NCI-H82 (cell line): ENCODE results near the gene PRAMEF12.
"Not testable (repeated sequence)": the region's sequence is repeated elsewhere in the genome, so short reads cannot be mapped to it uniquely, and the experiment has no call there.

Experiments used
- DNase-seq: peaks from one replicate; lab custom pipeline; 2025; lab: John Stamatoyannopoulos, UW

PRAMEF12 gene

DNA sequence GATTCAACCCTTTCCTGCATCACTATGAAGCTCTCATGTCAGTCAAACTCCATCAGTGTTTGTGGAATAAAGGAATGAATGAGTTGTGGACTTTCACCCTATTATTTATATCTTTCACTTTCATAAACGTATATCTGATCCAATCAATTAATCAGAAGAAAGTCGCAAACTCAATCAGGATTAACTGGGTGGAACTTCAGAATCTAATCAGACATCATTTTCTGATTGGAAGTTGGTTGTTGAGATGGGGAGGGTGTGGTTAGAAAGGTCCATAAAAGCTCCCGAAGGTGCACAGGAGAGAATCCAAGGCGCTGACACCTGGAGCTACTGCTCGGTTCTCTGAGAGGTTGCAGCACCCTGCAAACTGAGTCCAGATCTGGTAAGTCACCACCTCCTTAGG is at the start of gene PRAMEF12:
TSS of gene PRAMEF12 (plus strand) at position 301 of the 400 bp plus-strand sequence. CDS start 1,130 bp downstream, outside the sequence.
- no peak for DNase-seq

DNA sequence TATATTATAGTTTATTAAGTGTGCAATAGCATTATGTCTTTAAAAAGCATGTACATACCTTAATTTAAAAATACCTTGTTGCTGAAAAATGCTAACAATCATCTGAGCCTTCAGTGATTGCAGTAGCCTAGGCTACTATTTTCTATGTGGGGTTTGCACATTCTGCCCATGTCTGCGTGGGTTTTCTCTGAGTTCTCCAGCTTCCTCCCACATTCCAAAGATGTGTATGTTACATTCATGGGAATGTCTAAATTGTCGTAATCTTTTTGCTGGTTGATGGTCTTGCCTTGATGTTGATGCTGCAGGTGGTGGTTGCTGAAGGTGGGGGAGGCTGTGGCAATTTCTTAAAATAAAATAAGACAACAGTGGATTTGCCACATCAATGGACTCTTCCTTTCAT is 45.1 kb upstream of the PRAMEF12 start:
- no peak for DNase-seq

DNA sequence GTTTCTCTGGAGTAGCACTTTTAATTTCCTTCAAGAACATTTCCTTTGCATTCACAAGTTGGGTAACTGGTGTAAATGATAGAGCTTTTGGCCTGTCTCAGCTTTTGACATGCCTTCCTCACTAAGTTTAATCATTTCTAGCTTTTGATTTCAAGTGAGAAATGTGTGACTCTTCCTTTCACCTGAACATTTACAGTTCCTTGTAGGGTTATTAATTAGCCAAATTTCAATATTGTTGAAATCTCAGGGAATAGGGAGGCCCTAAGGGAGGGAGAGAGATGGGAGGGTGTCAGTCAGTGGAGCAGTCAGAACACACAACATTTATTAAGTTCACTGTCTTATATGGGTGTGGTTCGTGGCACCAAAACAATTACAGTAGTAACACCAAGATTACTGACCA is 43.4 kb upstream of the PRAMEF12 start:
- DNase-seq, result no peak

DNA sequence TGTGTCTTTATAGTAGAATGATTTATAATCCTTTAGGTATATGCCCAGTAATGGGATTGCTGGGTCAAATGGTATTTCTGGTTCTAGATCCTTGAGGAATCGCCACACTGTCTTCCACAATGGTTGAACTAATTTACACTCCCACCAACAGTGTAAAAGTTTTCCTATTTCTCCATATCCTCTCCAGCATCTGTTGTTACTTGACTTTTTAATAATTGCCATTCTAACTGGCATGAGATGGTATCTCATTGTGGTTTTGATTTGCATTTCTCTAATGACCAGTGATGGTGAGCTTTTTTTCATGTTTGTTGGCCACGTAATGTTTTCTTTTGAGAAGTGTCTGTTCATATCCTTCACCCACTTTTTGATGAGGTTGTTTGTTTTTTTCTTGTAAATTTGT is 42.5 kb upstream of the PRAMEF12 start:
- not testable (repeated sequence) for DNase-seq

DNA sequence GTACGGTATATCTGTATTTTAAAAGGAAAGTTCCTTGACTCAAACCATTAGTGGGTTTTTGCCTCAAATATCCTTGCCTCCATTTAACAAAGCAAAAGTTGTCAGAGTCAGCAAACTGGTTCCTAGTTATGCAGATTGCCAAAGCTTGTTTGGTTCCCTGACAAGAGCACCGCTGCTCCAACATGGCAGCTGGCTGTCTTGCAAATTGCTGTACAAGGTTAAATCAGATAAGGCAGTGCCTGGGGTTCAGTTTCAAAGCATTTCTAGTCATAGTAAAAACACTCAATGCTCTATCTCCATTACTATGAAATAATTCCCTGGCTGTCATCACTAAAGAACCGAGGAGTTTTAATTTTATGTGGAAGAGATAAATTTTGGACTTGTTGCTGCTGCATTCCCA is 38.9 kb upstream of the PRAMEF12 start:
- no peak for DNase-seq

DNA sequence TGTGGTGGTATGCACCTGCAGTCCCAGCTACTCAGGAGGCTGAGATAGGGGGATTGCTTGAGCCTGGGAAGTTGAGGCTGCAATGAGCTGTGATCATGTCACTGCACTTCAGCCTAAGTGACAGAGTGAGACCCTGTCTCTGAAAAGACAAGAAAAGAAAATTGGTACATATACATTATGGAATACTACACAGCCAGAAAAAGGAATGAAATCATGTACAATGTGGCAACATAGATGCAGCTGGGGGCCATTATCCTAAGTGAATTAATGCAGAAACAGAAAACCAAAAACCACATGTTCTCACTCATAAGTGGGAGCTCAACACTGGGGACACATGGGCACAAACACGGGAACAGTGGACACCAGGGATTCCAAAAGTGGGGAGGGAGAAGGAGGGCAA is 34.6 kb upstream of the PRAMEF12 start:
- no peak for DNase-seq

DNA sequence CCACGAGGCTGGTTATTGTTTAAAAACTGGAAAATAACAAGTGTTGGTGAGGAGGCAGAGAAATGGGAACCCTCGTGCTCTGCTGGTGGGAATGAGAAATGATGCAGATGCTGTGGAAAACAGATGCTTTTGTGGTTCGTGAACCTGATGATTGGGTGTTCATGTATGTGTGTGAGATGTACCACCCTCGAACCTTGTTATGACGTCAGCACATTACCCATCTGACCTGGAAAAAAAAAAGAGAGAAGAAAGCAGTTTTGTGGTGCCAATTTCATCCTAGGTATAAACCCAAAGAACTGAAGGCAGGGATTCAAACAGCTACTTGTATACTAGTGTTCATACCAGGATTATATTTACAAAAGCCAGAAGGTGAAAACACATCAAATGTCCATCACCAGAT is 33.9 kb upstream of the PRAMEF12 start:
- no peak for DNase-seq

DNA sequence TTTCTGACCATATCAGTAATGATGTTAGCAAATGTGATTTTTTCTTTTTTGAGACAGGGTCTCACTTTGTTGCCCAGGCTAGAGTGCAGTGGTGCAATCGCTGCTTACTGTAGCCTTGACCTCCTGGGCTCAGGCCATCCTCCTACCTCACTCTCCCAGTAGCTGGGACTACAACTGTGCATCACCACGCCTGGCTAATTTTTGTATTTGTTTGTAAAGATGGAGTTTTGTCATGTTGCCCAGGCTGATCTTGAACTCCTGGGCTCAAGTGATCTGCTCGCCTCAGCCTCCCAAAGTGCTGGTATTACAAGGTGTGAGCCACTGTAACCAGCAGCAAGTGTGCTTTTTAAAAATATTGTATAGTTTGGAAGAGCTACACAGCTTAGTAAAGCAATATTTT is 31.6 kb upstream of the PRAMEF12 start:
- DNase-seq, result no peak

DNA sequence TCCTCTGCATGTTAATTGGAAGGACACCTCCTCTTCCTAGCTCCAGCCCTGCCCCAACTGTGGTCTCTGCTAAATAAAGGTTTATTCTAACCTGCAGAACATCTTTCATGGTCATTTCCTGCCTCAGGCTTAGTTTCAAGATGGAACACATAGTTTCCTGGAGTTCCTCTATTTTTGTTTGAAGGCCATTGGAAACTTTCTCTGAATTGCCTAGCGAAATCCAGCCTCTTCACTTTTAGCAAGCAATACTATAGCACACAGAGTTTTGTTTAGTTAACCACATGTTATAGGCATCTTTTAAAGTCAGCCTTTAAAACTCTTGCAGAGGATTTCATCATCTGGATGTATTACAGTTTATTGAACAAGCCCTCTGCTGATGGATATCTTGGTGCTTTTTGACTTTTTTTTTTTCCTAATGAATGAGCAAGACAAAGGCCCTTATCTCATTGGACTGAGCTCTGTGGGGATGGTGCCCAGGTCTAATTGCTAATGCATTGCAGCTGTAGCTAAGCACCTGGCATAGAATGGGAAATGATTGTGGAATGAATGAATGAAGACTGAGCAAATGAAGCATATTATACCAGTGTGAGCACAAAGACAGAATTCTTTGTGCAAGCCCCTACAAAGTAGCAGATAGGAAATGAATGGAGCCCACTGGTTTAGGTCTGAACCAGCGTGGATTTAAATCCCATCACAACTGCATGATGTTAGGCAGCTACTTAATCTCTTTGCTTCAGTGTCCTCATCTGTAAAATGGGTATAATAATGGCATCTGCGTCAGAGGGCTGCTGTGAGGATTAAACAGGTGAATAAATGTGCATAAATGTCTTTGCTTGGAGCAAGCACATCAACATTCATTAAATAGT is 28.2 kb upstream of the PRAMEF12 start:
- DNase-seq, result no peak

DNA sequence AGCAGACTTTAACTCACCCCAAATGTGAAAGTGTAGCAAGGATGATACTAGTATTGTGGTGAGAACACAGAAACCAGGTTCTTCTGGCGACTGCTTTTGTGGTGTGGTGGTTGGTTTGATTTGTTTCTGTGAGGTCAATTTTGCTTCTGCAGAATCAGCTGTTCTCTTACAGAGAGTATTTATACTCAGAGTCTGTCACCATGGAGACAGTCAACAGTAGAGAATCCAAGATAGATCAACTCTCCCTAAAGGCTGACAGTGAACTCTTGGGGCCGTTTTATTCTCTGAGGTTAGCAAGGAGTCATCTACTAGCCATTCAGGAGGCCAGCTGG is 27.6 kb upstream of the PRAMEF12 start, which contains the start of gene CFAP107:
TSS of gene CFAP107 (plus strand) at position 209 of the 332 bp plus-strand sequence. CDS start 231 bp downstream, outside the sequence.
- no peak for DNase-seq

DNA sequence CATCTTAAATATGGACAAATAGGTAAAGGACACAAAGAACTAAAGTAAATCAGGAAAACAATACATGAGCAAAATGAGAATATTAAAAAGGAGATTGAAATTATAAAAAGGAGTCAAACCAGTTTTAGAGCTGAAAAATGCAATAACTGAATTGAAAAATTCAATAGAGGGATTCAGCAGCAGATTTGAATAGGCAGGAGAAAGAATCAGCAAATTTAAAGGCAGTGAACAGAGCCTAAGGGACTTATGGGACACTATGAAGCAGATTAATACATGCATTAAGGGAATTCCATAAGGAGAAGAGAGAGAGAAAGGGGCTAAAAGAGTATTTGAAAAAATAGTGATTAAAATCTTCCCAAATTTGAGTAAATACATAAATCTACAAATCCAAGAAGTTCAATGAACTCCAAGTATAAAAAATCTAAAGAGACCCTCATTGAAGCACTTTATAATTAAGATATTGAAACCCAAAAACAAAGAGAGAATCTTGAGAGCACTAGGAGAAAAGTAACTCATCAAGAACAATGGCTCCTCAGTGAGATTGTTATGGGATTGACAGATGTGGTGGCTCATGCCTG is 24.7 kb upstream of the PRAMEF12 start:
- no peak for DNase-seq

DNA sequence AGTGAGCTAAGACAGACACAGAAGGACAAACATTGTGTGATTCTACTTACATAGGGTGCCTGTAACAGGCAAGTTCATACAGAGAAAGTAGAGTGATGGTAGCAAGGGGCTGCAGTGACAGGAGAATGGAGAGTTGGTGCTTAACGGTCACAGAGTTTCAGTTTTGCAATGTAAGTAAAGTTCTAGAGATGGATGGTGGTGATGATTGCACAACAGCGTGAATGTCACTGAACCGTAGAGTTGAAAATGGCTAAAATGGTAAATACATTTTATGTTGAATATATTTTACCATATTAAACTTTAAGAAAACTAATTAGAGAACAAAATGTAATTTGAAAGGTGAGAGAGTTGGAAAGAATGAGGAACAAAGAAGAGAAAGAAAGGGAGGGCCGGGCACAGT is 18.8 kb upstream of the PRAMEF12 start:
- DNase-seq, result no peak

DNA sequence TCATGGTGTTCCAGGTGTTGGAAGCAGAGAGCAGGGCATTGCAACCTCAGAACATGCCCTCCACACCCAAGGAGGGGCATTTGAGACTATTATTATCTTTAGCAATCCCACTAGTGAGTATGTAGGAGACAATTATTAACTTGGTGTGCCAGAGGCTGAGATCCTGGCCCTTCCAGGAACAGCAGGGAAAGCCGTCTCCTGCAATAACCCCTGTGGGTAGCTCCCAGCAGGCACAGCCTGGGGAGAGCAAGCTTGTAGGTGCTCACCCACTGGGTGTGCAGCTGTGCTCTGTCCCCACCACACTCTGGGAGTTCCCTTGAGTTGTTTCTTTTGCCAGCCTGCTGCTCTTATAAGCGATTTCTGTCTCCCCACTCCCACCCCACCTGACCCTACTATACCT is 17.3 kb upstream of the PRAMEF12 start:
- no peak for DNase-seq

DNA sequence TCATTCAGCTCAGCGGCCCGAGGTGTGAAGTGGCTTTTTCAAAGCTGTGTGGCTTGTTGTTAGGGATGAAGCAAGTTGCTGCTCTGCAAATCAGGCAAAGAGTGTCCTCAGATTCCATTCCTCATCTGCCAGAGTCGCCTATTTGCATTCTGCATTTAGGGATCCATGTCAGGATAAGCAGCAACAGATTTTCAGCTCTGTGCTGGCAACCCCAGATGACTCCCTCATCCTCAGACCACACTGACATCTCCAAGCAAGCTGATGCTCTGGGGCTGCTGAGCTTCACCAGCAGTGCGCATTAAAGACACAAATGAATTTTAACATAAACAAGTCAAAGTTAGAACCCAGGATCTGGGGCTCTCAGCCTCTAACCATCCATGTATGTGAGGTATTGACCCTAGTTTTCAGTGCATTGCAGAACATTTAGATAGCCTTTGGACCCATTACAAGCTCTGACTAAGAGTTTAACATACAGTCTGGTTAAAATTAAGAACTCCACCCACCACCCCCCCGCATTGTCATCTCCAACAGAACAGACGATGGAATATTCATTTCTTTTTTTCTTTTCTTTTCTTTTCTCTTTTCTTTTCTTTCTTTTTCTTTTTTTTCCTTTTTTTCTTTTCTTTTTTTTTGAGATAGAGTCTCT is 16.6 kb upstream of the PRAMEF12 start:
- no peak for DNase-seq

DNA sequence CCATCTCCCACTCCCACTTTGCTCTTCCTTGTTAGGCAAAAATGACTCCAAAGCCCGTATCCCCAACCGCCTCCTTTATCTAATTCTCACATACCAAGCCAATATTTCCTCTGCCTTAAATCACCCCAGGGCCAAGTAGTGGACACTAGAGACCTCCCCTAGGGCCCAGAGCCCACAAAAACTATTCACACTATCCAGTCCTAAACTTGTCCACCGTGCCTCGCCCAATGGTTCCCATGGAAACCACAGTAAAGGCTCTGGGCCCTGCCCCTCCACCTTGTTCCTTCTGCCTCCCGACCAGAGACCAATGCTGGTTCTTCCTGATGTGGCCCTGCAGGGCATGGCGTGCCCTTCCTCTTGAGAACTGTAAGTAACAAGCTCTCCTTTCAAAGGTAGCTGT is 15.7 kb upstream of the PRAMEF12 start:
- DNase-seq, result no peak

DNA sequence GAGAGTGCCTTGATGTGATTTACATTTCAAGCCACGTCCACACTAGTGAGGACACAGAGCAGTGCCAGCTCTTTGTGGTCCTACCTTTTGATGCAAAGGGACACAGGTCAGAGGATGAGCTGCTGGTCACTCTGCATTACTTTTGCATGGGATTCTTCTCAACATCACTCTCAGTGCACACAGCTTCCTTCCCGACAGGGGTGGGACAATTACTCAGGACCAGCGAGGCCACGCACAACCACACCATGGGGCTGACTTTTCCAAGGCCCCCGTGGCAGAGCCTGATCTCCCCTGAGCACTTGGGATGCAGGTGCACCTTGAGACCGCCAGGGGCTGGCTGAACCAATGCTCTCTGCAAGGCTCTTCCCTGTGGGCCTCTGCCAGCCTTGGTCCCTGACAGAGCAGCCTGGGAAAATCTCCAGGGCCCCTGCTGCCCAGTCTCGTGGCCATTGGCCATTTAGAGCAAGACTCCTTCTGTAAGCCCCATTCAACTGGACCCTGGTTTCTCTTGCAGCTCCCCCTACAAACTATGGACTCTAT is 13.2 kb upstream of the PRAMEF12 start:
- DNase-seq, result peak; percentile 37

DNA sequence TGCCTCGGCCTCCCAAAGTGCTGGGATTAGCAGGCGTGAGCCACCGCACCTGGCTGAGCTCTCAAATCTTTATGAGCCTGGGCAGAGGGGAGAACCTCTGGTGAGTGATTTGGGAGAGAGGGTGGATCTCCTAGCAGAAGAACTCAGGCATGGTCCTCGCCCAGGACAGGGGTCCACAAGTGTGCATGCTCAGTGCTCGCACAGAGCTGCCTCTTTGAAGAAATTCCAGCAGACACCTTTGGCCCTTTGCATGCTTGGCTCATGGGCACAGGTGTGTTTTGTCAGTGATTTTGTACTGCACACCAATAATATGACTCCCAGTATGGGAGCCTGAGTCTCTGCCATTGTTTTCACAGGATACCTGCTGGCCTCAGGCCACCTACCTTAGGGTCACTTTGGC is 11.8 kb upstream of the PRAMEF12 start:
- no peak for DNase-seq

DNA sequence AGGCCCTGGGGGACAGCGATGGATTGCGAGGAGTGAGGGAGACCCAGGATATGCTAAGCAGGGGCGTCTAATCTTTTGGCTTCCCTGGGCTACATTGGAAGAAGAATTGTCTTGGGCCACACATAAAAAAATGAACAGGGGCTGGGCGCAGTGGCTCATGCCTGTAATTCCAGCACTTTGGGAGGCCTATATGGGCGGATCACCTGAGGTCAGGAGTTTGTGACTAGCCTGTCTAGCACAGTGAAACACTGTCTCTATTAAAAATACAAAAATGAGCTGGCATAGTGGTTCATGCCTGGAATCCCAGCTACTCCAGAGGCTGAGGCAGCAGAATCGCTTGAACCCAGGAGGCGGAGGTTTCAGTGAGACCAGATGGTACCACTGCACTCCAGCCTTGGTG is 10.8 kb upstream of the PRAMEF12 start:
- DNase-seq, result no peak

DNA sequence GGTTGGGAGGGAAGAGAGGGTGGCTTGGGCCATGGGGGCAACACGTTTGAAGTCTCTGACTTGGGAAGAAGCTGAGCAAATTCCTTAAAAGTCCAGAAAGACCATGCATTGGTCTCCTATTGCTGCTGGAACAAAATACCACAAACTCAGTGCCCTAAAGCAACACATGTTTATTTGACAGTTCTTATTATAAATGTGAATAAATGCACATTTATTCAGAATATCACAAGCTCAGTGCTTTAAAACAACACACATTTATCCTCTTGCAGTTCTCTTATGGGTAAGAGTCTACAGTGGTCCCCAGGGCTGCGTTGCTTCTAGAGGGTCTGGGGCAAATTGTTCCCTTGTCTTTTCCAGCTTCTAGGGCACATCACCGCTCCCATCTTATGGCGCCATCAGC is 10.1 kb upstream of the PRAMEF12 start:
- no peak for DNase-seq

DNA sequence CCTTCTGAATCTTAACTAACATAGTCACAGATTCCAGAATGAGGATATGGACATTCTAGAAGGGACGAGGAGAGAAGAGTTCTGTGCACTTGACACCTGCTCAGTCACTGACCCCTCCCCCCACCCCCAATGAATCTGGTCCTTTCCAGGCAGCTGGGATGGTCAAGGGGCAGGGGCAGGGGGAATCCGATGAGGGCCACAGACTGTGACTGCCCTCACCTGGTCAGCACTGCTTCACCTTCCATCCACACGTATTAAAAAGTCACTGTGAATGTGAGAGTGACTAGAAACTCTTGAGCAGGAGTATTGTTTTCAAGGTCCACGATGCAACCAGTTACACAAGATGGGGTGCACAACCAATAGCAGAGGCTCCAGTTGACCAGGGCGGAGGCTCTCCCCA is 9.5 kb upstream of the PRAMEF12 start:
- DNase-seq, result no peak

DNA sequence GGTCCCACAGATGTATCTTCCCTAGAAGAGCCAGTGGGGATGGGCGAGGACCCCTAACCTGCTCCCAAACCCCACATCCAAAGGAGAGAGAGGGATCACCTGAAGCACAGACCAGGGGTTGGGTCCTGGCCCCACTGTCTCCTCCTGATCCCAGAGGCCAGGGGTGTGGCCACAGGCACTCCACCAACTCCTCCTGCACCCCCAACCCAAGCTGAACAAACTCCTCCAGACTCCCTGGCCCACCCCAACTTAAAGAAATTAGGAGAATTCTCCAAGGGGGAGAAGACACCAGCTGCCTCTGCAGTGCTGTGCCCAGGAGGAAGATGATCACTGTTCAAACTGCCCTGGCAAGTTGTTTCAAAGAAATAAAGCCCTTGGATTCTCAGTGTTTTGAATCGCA is 4.5 kb upstream of the PRAMEF12 start:
- DNase-seq, result no peak

DNA sequence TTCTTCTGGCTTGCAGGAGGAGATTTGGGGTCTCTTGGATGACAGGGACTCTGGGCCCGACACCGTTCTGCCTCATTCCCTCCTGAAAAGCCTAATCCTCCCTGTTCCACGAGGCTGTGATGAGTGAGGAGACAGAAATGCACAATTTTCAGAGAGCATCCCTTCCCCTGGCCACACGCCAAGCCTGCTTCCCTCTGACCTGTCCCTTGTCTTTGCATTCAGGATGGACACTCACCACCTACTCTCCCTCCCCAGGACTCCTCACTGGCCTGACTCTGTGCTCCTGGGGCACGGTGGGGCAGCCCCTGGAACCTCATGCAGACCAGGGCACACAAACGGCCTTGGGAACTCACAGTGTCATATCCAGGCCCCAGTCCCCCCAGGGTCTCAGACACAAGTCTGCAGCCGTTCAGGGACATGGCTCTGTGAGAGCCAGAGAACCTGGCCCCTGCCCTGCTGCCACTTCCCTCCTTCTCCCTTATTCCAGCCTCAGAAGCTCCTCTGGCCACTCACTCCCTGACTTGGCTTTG is 3.5 kb upstream of the PRAMEF12 start:
- no peak for DNase-seq

DNA sequence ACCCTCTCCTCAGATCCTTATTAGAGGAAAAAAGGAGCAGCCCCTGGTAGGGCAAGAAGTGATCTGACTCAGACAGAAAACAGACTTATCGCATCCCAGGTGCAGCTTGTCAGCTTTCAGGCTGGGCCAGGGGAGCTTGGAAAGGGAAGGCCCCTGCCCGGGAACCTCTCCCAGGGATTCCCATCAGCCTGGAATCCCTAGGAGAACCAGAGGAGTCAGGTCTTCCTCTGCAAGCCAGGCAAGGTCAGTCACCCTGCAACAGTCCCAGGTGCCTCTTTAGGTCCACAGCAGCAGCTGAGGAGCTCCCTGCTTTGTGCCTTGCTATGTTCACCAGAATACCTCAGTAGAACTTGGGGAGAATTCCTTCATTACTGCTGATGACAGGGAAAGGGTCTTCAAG is 2.9 kb upstream of the PRAMEF12 start:
- DNase-seq, result no peak
